DMS53 treated with DMSO at 0.1 percent for 48 hours (cell line): ENCODE results near the gene BTBD3.

ENCODE experiments used
- DNase-seq: peaks from one replicate; lab custom pipeline; 2025; ENCODE audit not compliant: unreplicated experiment; lab: John Stamatoyannopoulos, UW

Gene BTBD3

GRCh38 chr20:11917663-11918062 lies at the start of gene BTBD3:
TSS of gene BTBD3 (plus strand) at chr20:11917893. CDS start at chr20:11918276, 383 bp downstream.
- peak; percentile 67 for DNase-seq

- DNase-seq, result no peak
Measured at GRCh38 chr20:11869641-11870040, 48.1 kb upstream of the BTBD3 start.

- DNase-seq, result no peak
Measured at GRCh38 chr20:11870411-11870810, 47.3 kb upstream of the BTBD3 start.

GRCh38 chr20:11876555-11876954 lies 41.1 kb upstream of the BTBD3 start:
- DNase-seq, result no peak

GRCh38 chr20:11880680-11881079 lies 37.0 kb upstream of the BTBD3 start:
- DNase-seq, result no peak

- no peak for DNase-seq
Measured at GRCh38 chr20:11881449-11881848, 36.2 kb upstream of the BTBD3 start.

- no peak for DNase-seq
Measured at GRCh38 chr20:11882651-11883050, 35.0 kb upstream of the BTBD3 start.

GRCh38 chr20:11888648-11889047 lies 29.0 kb upstream of the BTBD3 start:
- no peak for DNase-seq

GRCh38 chr20:11890331-11891076 lies 27.2 kb upstream of the BTBD3 start:
- peak; percentile 81 for DNase-seq

- no peak for DNase-seq
Measured at GRCh38 chr20:11891077-11891775, 26.5 kb upstream of the BTBD3 start.

- peak; percentile 20 for DNase-seq
Measured at GRCh38 chr20:11891776-11892545, 25.7 kb upstream of the BTBD3 start.

- DNase-seq, result no peak
Measured at GRCh38 chr20:11894062-11894461, 23.6 kb upstream of the BTBD3 start.

GRCh38 chr20:11895861-11896387 lies 21.8 kb upstream of the BTBD3 start:
- DNase-seq, result no peak

GRCh38 chr20:11901127-11901526 lies 16.6 kb upstream of the BTBD3 start:
- no peak for DNase-seq

GRCh38 chr20:11902285-11902697 lies 15.4 kb upstream of the BTBD3 start:
- no peak for DNase-seq

GRCh38 chr20:11905460-11906179 lies 12.1 kb upstream of the BTBD3 start:
- no peak for DNase-seq

- DNase-seq, result no peak
Measured at GRCh38 chr20:11906626-11907480, 10.8 kb upstream of the BTBD3 start.

GRCh38 chr20:11907621-11908020 lies 10.1 kb upstream of the BTBD3 start:
- DNase-seq, result no peak

GRCh38 chr20:11912013-11912658 lies 5.6 kb upstream of the BTBD3 start:
- peak; percentile 24 for DNase-seq
